ENCODE data around the gene TYK2.

GRCh38 chr19:10379880-10380312 lies 476 bp downstream of the TYK2 start:
- TF ChIP-seq CTCF (IDR thresholded peaks at IDR 0.05): no peak
- no peak for TF ChIP-seq POLR2A (IDR thresholded peaks at IDR 0.05)
- TF ChIP-seq EP300 (IDR thresholded peaks at IDR 0.05): no peak

All from sigmoid colon (tissue), 4 donors.